Measurements from ENCODE around the gene ATCAY. TPM values are rescaled to one million over a fixed set of nuclear protein-coding genes. Genes with fewer than 3 reads are reported as not detected.

The ATCAY gene
- total and polyA plus RNA-seq, 2 experiments from 2014 or later, result not detected

DNA sequence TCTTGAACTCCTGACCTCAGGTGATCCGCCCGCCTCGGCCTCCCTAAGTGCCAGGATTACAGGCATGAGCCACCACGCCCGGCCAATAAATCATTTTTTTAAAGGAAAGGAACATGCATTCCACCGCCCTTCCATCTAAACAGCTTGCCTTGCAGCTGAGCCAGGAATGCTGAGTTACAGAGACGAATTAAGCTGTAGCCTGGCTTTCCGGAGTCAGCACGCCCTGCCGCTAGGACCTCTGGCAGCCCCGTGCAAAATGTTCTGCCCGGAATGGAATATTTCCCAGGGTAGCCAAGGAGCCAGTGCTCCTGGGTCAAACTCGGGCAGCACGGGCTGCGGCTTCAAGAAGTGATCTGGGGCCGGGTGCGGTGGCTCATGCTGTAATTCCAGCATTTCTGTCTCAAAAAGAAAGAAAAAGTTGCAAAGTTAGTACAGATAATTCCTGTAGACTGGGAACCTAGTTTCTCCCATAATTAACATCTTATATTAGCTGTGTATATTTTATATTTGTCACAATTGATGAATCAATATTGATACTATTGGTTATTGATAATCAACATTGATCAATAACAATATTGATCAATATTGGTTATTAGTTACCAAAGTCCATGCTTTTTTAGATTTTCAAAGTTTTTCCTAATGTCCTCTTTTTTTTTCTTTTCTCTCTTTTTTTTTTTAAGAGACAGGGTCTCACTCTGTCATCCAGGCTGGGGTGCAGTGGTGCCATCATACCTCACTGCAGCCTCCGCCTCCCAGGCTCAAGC, 19.2 kb downstream of the ATCAY start:
- 0 out of 2 replicates have a peak, but pooled peaks cover 8% of the 10 kb centered on the region for H3K27me3 ChIP-seq (replicated peaks; ENCODE audit: insufficient read depth)
- H3K36me3 ChIP-seq (ENCODE audit: low read depth), result no peaks in the 10 kb centered on the region
- no peaks in the 10 kb centered on the region for H4K20me1 ChIP-seq (ENCODE audit: insufficient read depth)
- 59 to 61% methylated on average over 18 of the region's 18 CpGs for WGBS, 2 experiments (ENCODE audit: low coverage in 1 of 2, low lambda C conversion rate in 2 of 2, missing lambda C conversion rate in 2 of 2)
- H2AFZ ChIP-seq, result no peak overlapping the region
- no peak overlapping the region for H3K27ac ChIP-seq
- H3K79me2 ChIP-seq (ENCODE audit: insufficient read depth), result no peaks in the 10 kb centered on the region
- H3K4me2 ChIP-seq (ENCODE audit: unreplicated experiment), result no peak overlapping the region
- no peaks in the 10 kb centered on the region for H3F3A ChIP-seq (ENCODE audit: insufficient read depth)
- in situ Hi-C loops (cut with MboI), result no loop called here
- no peaks in the 10 kb centered on the region for H3K4me1 ChIP-seq (ENCODE audit: insufficient read depth)
- H3K4me3 ChIP-seq, result no peak overlapping the region
- no peak for TF ChIP-seq EZH2phosphoT487 (IDR thresholded peaks at IDR 0.05; ENCODE audit: insufficient read depth, low read depth)
- no peak for TF ChIP-seq EZH2 (IDR thresholded peaks at IDR 0.05; ENCODE audit: insufficient read depth, poor library complexity, severe bottlenecking)
- H3K9me2 ChIP-seq (ENCODE audit: insufficient read depth), result no peaks in the 10 kb centered on the region
- H3K9ac ChIP-seq, result no peak overlapping the region
- DNase-seq, result no peak
- no peaks in the 10 kb centered on the region for H3K9me3 ChIP-seq (ENCODE audit: low read depth)

DNA sequence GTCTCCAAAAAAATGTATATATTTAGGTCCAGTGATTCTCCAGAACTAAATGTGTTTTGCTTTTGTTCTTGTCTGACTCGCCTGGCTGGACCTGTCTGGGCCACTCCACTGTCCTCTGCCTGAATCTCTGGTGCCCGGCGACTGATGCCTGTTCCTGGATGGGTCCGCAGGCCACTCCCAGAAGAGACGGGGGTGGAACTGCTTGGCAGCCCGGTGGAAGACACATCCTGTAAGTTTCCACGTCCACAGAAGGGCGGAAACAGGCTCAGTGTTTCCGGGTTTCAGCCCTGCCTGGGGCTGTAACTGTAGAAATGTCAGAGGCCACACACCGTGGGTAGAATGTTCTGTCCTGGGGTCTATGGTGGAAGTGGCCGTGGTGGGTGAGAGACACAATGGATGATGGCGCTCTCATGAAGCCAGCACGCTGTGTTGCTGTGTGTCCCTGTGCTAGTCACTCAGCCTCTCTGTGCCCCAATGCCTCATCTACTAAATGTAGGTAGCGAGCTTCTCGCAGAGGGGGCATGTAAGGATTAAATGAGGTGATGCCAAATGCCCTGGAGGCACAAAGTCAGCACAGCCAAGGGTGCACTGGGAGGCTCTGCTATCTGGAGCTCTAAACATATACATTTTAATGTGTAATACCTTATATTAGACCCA, 22.0 kb downstream of the ATCAY start:
- in situ Hi-C loops (cut with MboI), result no loop called here

DNA sequence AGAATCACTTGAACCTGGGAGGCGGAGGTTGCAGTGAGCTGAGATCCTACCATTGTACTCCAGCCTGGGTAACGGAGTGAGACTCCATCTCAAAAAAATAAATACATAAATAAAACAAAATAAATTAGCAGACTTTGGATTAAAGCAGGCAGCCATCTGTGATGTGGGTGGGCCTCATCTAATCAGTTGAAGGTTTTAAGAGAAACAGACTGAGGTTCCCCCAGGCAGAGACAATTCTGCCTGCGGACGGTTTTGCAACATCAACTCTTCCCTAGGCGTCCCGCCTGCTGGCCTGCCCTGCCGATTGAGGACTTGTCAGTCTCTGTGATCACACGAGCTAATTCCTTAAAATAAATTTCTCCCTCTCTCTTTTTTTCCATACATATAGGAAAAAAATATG, 23.7 kb downstream of the ATCAY start:
- no peak overlapping the region for H3K27ac ChIP-seq
- no peak overlapping the region for H2AFZ ChIP-seq
- H3K79me2 ChIP-seq (ENCODE audit: insufficient read depth), result no peaks in the 10 kb centered on the region
- no peaks in the 10 kb centered on the region for H3K9me3 ChIP-seq (ENCODE audit: low read depth)
- no peak overlapping the region for H3K9ac ChIP-seq
- no peak overlapping the region for H3K4me3 ChIP-seq
- H3K36me3 ChIP-seq (ENCODE audit: low read depth), result no peaks in the 10 kb centered on the region
- no peaks in the 10 kb centered on the region for H3K4me1 ChIP-seq (ENCODE audit: insufficient read depth)
- no peaks in the 10 kb centered on the region for H3K9me2 ChIP-seq (ENCODE audit: insufficient read depth)
- H3K27me3 ChIP-seq (replicated peaks; ENCODE audit: insufficient read depth), result peaks cover 8% of the 10 kb centered on the region; the same call in 1 of the 2 replicates
- no peak for DNase-seq
- 68% methylated on average over 8 of the region's 8 CpGs for WGBS, 2 experiments (ENCODE audit: low coverage in 1 of 2, low lambda C conversion rate in 2 of 2, missing lambda C conversion rate in 2 of 2)
- in situ Hi-C loops (cut with MboI), result no loop called here
- H4K20me1 ChIP-seq (ENCODE audit: insufficient read depth), result no peaks in the 10 kb centered on the region
- no peak for TF ChIP-seq EZH2phosphoT487 (IDR thresholded peaks at IDR 0.05; ENCODE audit: insufficient read depth, low read depth)
- TF ChIP-seq EZH2 (IDR thresholded peaks at IDR 0.05; ENCODE audit: insufficient read depth, poor library complexity, severe bottlenecking), result no peak
- no peak overlapping the region for H3K4me2 ChIP-seq (ENCODE audit: unreplicated experiment)
- no peaks in the 10 kb centered on the region for H3F3A ChIP-seq (ENCODE audit: insufficient read depth)

More for the DNA sequence above, 22.0 kb downstream of the ATCAY start:
- Histone ChIP-seq H2AFZ (no peak overlapping the region), H4K20me1 (ENCODE audit: insufficient read depth) (no peaks in the 10 kb centered on the region), H3K4me2 (ENCODE audit: unreplicated experiment) (no peak overlapping the region), H3K27ac (no peak overlapping the region), H3F3A (ENCODE audit: insufficient read depth) (no peaks in the 10 kb centered on the region), H3K36me3 (ENCODE audit: low read depth) (no peaks in the 10 kb centered on the region), H3K79me2 (ENCODE audit: insufficient read depth) (no peaks in the 10 kb centered on the region), H3K4me3 (no peak overlapping the region), H3K4me1 (ENCODE audit: insufficient read depth) (no peaks in the 10 kb centered on the region), H3K9me3 (ENCODE audit: low read depth) (no peaks in the 10 kb centered on the region), H3K9ac (no peak overlapping the region), H3K27me3 (replicated peaks; ENCODE audit: insufficient read depth) (peaks cover 8% of the 10 kb centered on the region; the same call in 1 of the 2 replicates), H3K9me2 (ENCODE audit: insufficient read depth) (no peaks in the 10 kb centered on the region)
- 53 to 59% methylated on average over 15 of the region's 15 CpGs for WGBS, 2 experiments (ENCODE audit: low coverage in 1 of 2, low lambda C conversion rate in 2 of 2, missing lambda C conversion rate in 2 of 2)
- DNase-seq, result no peak
- TF ChIP-seq EZH2 (IDR thresholded peaks at IDR 0.05; ENCODE audit: insufficient read depth, poor library complexity, severe bottlenecking), result no peak
- no peak for TF ChIP-seq EZH2phosphoT487 (IDR thresholded peaks at IDR 0.05; ENCODE audit: insufficient read depth, low read depth)

DNA sequence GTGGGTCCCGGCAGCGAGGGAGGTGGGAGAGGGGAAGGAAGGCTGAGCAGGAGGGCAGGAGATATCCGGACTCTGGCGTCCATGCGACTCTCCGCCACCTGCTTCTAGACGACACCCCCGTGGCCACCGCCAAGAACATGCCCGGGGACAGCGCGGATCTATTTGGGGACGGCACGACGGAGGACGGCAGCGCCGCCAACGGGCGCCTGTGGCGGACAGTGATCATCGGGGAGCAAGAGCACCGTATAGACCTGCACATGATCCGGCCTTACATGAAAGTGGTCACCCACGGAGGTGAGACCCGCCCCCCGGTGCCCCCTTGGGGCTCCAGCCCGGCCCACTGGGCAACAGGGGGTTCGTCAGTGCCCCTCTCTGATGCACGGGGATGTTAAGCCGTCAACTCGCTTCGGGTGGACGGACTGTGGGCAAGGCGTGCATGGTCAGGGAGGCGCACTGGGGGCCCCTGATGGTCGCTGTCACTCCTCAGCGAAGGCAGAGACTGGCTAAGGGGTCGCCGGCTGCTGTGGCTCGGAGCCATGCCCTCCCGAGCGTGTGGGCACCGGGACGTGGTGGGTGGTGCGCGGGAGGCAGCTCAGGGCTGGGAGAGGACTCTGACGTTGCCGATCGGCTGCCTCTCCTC, 27.3 kb downstream of the ATCAY start:
- no peak for DNase-seq
- H3K27ac ChIP-seq, result no peak overlapping the region
- H3K4me2 ChIP-seq (ENCODE audit: unreplicated experiment), result no peak overlapping the region
- no peak overlapping the region for H2AFZ ChIP-seq
- no peaks in the 10 kb centered on the region for H3K9me2 ChIP-seq (ENCODE audit: insufficient read depth)
- no peaks in the 10 kb centered on the region for H3K36me3 ChIP-seq (ENCODE audit: low read depth)
- 71 to 74% methylated on average over 40 to 50 of the region's 50 CpGs for WGBS, 2 experiments (ENCODE audit: low coverage in 1 of 2, low lambda C conversion rate in 2 of 2, missing lambda C conversion rate in 2 of 2)
- no peaks in the 10 kb centered on the region for H3K9me3 ChIP-seq (ENCODE audit: low read depth)
- in situ Hi-C loops (cut with MboI), result no loop called here
- H3K79me2 ChIP-seq (ENCODE audit: insufficient read depth), result no peaks in the 10 kb centered on the region
- H4K20me1 ChIP-seq (ENCODE audit: insufficient read depth), result no peaks in the 10 kb centered on the region
- H3K9ac ChIP-seq, result no peak overlapping the region
- no peak overlapping the region for H3K4me3 ChIP-seq
- TF ChIP-seq EZH2phosphoT487 (IDR thresholded peaks at IDR 0.05; ENCODE audit: insufficient read depth, low read depth) (no peak), EZH2 (IDR thresholded peaks at IDR 0.05; ENCODE audit: insufficient read depth, poor library complexity, severe bottlenecking) (no peak)
- H3F3A ChIP-seq (ENCODE audit: insufficient read depth), result no peaks in the 10 kb centered on the region
- peaks cover 3% of the 10 kb centered on the region; the same call in 1 of the 2 replicates for H3K27me3 ChIP-seq (replicated peaks; ENCODE audit: insufficient read depth)
- H3K4me1 ChIP-seq (ENCODE audit: insufficient read depth), result no peaks in the 10 kb centered on the region

Data from GM23248 (cell line).